ENCODE results near the gene ADGRD2. TPM values are rescaled to one million over a fixed set of nuclear protein-coding genes. Genes with fewer than 3 reads are reported as not detected.

Gene ADGRD2
- total and polyA plus RNA-seq, 2 donors from 2014 or later = not detected

DNA sequence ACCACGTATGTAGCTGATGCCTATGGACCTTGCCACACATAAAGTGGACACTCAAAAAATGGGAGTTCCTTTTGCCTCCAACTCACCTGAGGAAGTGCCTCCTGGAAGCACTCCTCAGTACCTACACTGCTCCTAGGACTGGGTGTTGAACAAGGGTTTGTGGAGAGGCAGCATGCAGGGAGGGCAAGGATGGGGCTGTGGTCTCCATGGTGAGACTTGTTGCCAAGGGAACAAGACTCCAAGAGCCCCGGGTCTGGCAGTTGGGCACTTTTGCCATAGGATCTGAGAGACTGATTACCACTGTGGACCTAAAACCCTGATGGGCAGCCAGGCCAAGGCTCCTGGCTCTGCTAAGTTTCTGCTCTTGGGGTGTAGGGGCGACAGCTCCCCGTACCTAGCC lies 63.9 kb downstream of the ADGRD2 start:
- no peaks in the 10 kb centered on the region for H3K4me1 ChIP-seq (ENCODE audit: control insufficient read depth in 2 of 3, insufficient read depth in 2 of 3, low read depth in 1 of 3, low read length in 3 of 3)

DNA sequence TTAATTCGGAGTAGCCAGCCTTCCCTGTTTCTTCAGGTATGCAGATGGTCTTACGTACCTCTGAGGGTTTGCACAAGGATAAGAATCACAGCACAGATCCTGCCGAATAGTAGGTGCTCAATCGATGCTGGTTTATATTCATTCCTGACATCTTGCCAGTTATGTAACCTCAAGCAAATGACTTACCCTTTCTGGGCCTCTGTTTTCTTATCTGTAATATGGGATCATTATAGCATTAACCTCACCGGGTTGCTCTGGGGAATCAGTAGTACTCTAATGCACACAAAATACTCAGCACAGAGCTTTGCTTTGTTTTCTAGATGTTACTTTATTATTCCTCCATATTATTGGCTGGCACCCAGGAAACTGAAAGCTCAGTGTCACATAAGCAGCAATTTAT lies 64.6 kb downstream of the ADGRD2 start:
- Histone ChIP-seq H3K27me3 (ENCODE audit: control insufficient read depth, insufficient read depth, low read length) (no peaks in the 10 kb centered on the region), H3K27ac (ENCODE audit: low read depth in 2 of 2, low read length in 2 of 2) (no peak overlapping the region), H3K9me3 (ENCODE audit: control insufficient read depth in 2 of 3, insufficient read depth in 1 of 3, low read length in 3 of 3) (no peaks in the 10 kb centered on the region), H3K4me3 (ENCODE audit: low read length in 3 of 3) (no peak overlapping the region), H3K4me1 (ENCODE audit: control insufficient read depth in 2 of 3, insufficient read depth in 2 of 3, low read depth in 1 of 3, low read length in 3 of 3) (no peaks in the 10 kb centered on the region), H3K9ac (ENCODE audit: low read length in 3 of 3) (no peak overlapping the region), H3K36me3 (ENCODE audit: control insufficient read depth in 2 of 3, insufficient read depth in 3 of 3, low read length in 3 of 3) (no peaks in the 10 kb centered on the region)
- intact Hi-C loops (cut with DNase I) = no loop called here
- TF ChIP-seq, protein P1, sequence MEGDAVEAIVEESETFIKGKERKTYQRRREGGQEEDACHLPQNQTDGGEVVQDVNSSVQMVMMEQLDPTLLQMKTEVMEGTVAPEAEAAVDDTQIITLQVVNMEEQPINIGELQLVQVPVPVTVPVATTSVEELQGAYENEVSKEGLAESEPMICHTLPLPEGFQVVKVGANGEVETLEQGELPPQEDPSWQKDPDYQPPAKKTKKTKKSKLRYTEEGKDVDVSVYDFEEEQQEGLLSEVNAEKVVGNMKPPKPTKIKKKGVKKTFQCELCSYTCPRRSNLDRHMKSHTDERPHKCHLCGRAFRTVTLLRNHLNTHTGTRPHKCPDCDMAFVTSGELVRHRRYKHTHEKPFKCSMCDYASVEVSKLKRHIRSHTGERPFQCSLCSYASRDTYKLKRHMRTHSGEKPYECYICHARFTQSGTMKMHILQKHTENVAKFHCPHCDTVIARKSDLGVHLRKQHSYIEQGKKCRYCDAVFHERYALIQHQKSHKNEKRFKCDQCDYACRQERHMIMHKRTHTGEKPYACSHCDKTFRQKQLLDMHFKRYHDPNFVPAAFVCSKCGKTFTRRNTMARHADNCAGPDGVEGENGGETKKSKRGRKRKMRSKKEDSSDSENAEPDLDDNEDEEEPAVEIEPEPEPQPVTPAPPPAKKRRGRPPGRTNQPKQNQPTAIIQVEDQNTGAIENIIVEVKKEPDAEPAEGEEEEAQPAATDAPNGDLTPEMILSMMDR (IDR thresholded peaks at IDR 0.05; ENCODE audit: borderline replicate concordance, extremely low read depth, insufficient read depth) = no peak
- no peak for FAIRE-seq
- DNase-seq = no peak

More for the DNA sequence above, 63.9 kb downstream of the ADGRD2 start:
- intact Hi-C loops (cut with DNase I) = no loop called here
- Histone ChIP-seq H3K9me3 (ENCODE audit: control insufficient read depth in 2 of 3, insufficient read depth in 1 of 3, low read length in 3 of 3) (no peaks in the 10 kb centered on the region), H3K27ac (ENCODE audit: low read depth in 2 of 2, low read length in 2 of 2) (no peak overlapping the region), H3K27me3 (ENCODE audit: control insufficient read depth, insufficient read depth, low read length) (no peaks in the 10 kb centered on the region), H3K9ac (ENCODE audit: low read length in 3 of 3) (no peak overlapping the region), H3K36me3 (ENCODE audit: control insufficient read depth in 2 of 3, insufficient read depth in 3 of 3, low read length in 3 of 3) (no peaks in the 10 kb centered on the region), H3K4me3 (ENCODE audit: low read length in 3 of 3) (no peak overlapping the region)
- FAIRE-seq = no peak
- TF ChIP-seq, protein P1 (IDR thresholded peaks at IDR 0.05; ENCODE audit: borderline replicate concordance, extremely low read depth, insufficient read depth) = no peak
- no peak for DNase-seq

DNA sequence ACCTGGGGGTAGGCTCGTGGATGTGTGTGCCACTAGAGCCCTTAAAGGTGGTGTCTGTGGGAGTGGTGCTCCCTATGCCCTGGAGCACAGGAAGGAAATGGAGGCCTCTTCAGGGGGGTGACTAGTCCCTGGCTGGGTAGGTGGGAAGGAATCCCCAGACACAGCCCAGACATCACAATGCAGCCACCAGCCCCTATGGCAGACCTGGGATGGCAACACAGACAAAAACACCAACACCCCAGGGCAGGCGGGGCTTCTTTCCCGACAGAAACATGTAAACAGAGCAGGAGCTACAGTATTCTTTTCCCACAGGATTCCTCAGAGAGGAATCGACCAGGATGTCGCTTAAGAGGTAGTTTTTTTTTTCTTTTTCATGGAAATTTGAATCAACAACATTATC lies 67.3 kb downstream of the ADGRD2 start:
- H3K9ac ChIP-seq (ENCODE audit: low read length in 3 of 3) = no peak overlapping the region
- no peaks in the 10 kb centered on the region for H3K27me3 ChIP-seq (ENCODE audit: control insufficient read depth, insufficient read depth, low read length)
- H3K27ac ChIP-seq (ENCODE audit: low read depth in 2 of 2, low read length in 2 of 2) = no peak overlapping the region
- intact Hi-C loops (cut with DNase I) = no loop called here
- H3K4me1 ChIP-seq (ENCODE audit: control insufficient read depth in 2 of 3, insufficient read depth in 2 of 3, low read depth in 1 of 3, low read length in 3 of 3) = no peaks in the 10 kb centered on the region
- no peak overlapping the region for H3K4me3 ChIP-seq (ENCODE audit: low read length in 3 of 3)
- no peaks in the 10 kb centered on the region for H3K9me3 ChIP-seq (ENCODE audit: control insufficient read depth in 2 of 3, insufficient read depth in 1 of 3, low read length in 3 of 3)
- H3K36me3 ChIP-seq (ENCODE audit: control insufficient read depth in 2 of 3, insufficient read depth in 3 of 3, low read length in 3 of 3) = peaks cover 0 to 2% (median 0%) of the 10 kb centered on the region in 3 donors
- no peak for FAIRE-seq
- TF ChIP-seq, protein P1 (IDR thresholded peaks at IDR 0.05; ENCODE audit: borderline replicate concordance, extremely low read depth, insufficient read depth) = no peak
- no peak for DNase-seq

DNA sequence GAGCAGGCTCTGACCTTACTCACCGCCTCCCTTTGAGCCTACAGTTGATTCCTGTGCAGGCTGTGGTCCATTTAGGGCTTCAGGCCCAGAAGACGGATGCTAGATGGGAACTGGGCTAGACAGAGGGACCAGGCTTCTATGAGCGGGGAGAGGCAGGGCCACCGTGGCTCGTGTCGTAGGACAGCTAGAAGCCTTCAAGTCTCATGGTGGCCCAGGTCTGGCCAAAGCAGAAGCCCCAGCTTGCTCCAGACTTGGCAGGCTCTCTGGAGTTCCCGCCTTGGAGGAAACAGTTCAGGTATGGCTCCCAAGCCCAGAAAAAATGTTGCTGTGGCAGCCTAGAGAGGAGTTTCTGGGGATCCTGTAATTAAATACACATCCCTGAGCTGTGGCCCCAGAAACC lies 67.9 kb downstream of the ADGRD2 start:
- Histone ChIP-seq H3K4me1 (ENCODE audit: control insufficient read depth in 2 of 3, insufficient read depth in 2 of 3, low read depth in 1 of 3, low read length in 3 of 3) (no peaks in the 10 kb centered on the region), H3K27ac (ENCODE audit: low read depth in 2 of 2, low read length in 2 of 2) (no peak overlapping the region), H3K9ac (ENCODE audit: low read length in 3 of 3) (no peak overlapping the region), H3K9me3 (ENCODE audit: control insufficient read depth in 2 of 3, insufficient read depth in 1 of 3, low read length in 3 of 3) (no peaks in the 10 kb centered on the region), H3K27me3 (ENCODE audit: control insufficient read depth, insufficient read depth, low read length) (no peaks in the 10 kb centered on the region), H3K4me3 (ENCODE audit: low read length in 3 of 3) (no peak overlapping the region), H3K36me3 (ENCODE audit: control insufficient read depth in 2 of 3, insufficient read depth in 3 of 3, low read length in 3 of 3) (peaks cover 0 to 2% (median 0%) of the 10 kb centered on the region in 3 donors)
- intact Hi-C loops (cut with DNase I) = no loop called here
- TF ChIP-seq, protein P1 (IDR thresholded peaks at IDR 0.05; ENCODE audit: borderline replicate concordance, extremely low read depth, insufficient read depth) = no peak
- FAIRE-seq (no peak), DNase-seq (no peak)

Data from kidney (tissue), 14 donors.